Activated T-helper 2 cell treated with anti-CD3 and anti-CD28 coated beads, Interferon-gamma antibody, Interleukin-2, Interleukin-4, amounts not matched to agents 10 μg/mL and 5 μg/mL and 100 μg/mL, durations not matched to agents 14 hours and 24 hours and 36 hours (primary cell): Measurements from ENCODE around the gene ATPAF2. TPM values are rescaled to one million over a fixed set of nuclear protein-coding genes. Genes with fewer than 3 reads are reported as not detected.

Source experiments
- DNase-seq: peaks from one replicate; pipeline ENCODE4 v3.0.0; 2021; ENCODE audit warnings: low spot score
- H3K27ac Mint-ChIP-seq: one replicate; pipeline ENCODE4 v1.8.0; 2021; ENCODE audit warnings: mixed read lengths
- H3K27me3 Mint-ChIP-seq: one replicate; pipeline ENCODE4 v1.8.0; 2021; ENCODE audit warnings: low read depth, mixed read lengths
- H3K36me3 Mint-ChIP-seq: one replicate; pipeline ENCODE4 v1.8.0; 2021; ENCODE audit warnings: low read depth, mixed read lengths
- H3K4me1 Mint-ChIP-seq: one replicate; pipeline ENCODE4 v1.8.0; 2021; ENCODE audit warnings: low read depth, mixed read lengths
- H3K4me3 Mint-ChIP-seq: one replicate; pipeline ENCODE4 v1.8.0; 2021; ENCODE audit warnings: low read depth, mild to moderate bottlenecking, moderate library complexity, mixed read lengths
- H3K9me3 Mint-ChIP-seq: one replicate; pipeline ENCODE4 v1.8.0; 2021; ENCODE audit warnings: mixed read lengths
- intact Hi-C: fragments of 100-400 bp; cut with micrococcal nuclease; formaldehyde crosslinking; loops from one replicate; pipeline ENCODE4 v1.15.1; 2023
- total RNA-seq: library from RNA; stranded (reverse); gene quantifications from 2 replicates; pipeline ENCODE4 v1.2.3, GENCODE V29; 2022

Gene ATPAF2
- total RNA-seq, 1 donor from 2014 or later = 31.3 TPM

- Mint-ChIP-seq H3K4me3 (no peak overlapping the region), H3K27ac (no peak overlapping the region), H3K4me1 (no peaks in the 10 kb centered on the region), H3K27me3 (no peaks in the 10 kb centered on the region), H3K9me3 (no peaks in the 10 kb centered on the region), H3K36me3 (no peaks in the 10 kb centered on the region)
- no peak for DNase-seq
- intact Hi-C loops = no loop called here
Observed at GRCh38 chr17:17985153-17985552, 53.8 kb downstream of the ATPAF2 start.

- no peaks in the 10 kb centered on the region for H3K4me1 Mint-ChIP-seq
- H3K27me3 Mint-ChIP-seq = no peaks in the 10 kb centered on the region
- DNase-seq = no peak
- H3K36me3 Mint-ChIP-seq = no peaks in the 10 kb centered on the region
- H3K27ac Mint-ChIP-seq = no peak overlapping the region
- intact Hi-C loops = no loop called here
- H3K9me3 Mint-ChIP-seq = no peaks in the 10 kb centered on the region
- H3K4me3 Mint-ChIP-seq = no peak overlapping the region
Observed at GRCh38 chr17:17983776-17984175, 55.2 kb downstream of the ATPAF2 start.

- Mint-ChIP-seq H3K9me3 (no peaks in the 10 kb centered on the region), H3K36me3 (no peaks in the 10 kb centered on the region)
- no peak for DNase-seq
Observed at GRCh38 chr17:17983376-17983775, 55.6 kb downstream of the ATPAF2 start.

GRCh38 chr17:17982801-17983200, 56.2 kb downstream of the ATPAF2 start:
- Mint-ChIP-seq H3K9me3 (no peaks in the 10 kb centered on the region), H3K27ac (no peak overlapping the region), H3K4me1 (no peaks in the 10 kb centered on the region)

More at GRCh38 chr17:17983376-17983775, 55.6 kb downstream of the ATPAF2 start:
- Mint-ChIP-seq H3K27me3 (no peaks in the 10 kb centered on the region), H3K4me1 (no peaks in the 10 kb centered on the region), H3K27ac (no peak overlapping the region), H3K4me3 (no peak overlapping the region)
- intact Hi-C loops = no loop called here

GRCh38 chr17:17981330-17981729, 57.6 kb downstream of the ATPAF2 start:
- Mint-ChIP-seq H3K36me3 (no peaks in the 10 kb centered on the region), H3K9me3 (no peaks in the 10 kb centered on the region), H3K4me3 (no peak overlapping the region), H3K27ac (no peak overlapping the region), H3K27me3 (no peaks in the 10 kb centered on the region), H3K4me1 (no peaks in the 10 kb centered on the region)
- intact Hi-C loops = no loop called here
- no peak for DNase-seq

More at GRCh38 chr17:17982801-17983200, 56.2 kb downstream of the ATPAF2 start:
- Mint-ChIP-seq H3K27me3 (no peaks in the 10 kb centered on the region), H3K36me3 (no peaks in the 10 kb centered on the region), H3K4me3 (no peak overlapping the region)
- DNase-seq = no peak
- intact Hi-C loops = no loop called here

- Mint-ChIP-seq H3K4me3 (no peak overlapping the region), H3K36me3 (no peaks in the 10 kb centered on the region), H3K27ac (no peak overlapping the region), H3K27me3 (no peaks in the 10 kb centered on the region), H3K4me1 (no peaks in the 10 kb centered on the region), H3K9me3 (no peaks in the 10 kb centered on the region)
- no peak for DNase-seq
- intact Hi-C loops = no loop called here
Observed at GRCh38 chr17:17979778-17980177, 59.2 kb downstream of the ATPAF2 start.

- DNase-seq = no peak
- Mint-ChIP-seq H3K27me3 (no peaks in the 10 kb centered on the region), H3K9me3 (no peaks in the 10 kb centered on the region), H3K27ac (no peak overlapping the region), H3K4me1 (peaks cover under 1% of the 10 kb centered on the region), H3K4me3 (no peak overlapping the region), H3K36me3 (no peaks in the 10 kb centered on the region)
- intact Hi-C loops = no loop called here
Observed at GRCh38 chr17:17978481-17979424, 60.2 kb downstream of the ATPAF2 start.

GRCh38 chr17:17976931-17977570, 61.9 kb downstream of the ATPAF2 start:
- Mint-ChIP-seq H3K9me3 (no peaks in the 10 kb centered on the region), H3K27ac (no peak overlapping the region), H3K4me3 (no peak overlapping the region), H3K4me1 (peaks cover 8% of the 10 kb centered on the region), H3K27me3 (no peaks in the 10 kb centered on the region), H3K36me3 (no peaks in the 10 kb centered on the region)
- intact Hi-C loops = no loop called here
- DNase-seq = no peak

GRCh38 chr17:17975436-17975835, 63.5 kb downstream of the ATPAF2 start:
- Mint-ChIP-seq H3K27me3 (no peaks in the 10 kb centered on the region), H3K27ac (no peak overlapping the region), H3K4me3 (no peak overlapping the region), H3K36me3 (no peaks in the 10 kb centered on the region), H3K4me1 (peaks cover 17% of the 10 kb centered on the region), H3K9me3 (no peaks in the 10 kb centered on the region)
- DNase-seq = no peak
- intact Hi-C loops = no loop called here

GRCh38 chr17:17972952-17973254, 66.1 kb downstream of the ATPAF2 start:
- intact Hi-C loops = loop anchor here (1.0 to 5.0 kb wide), 7 partner anchors 15 to 382 kb away; partner anchors contain the start of genes ALKBH5, ATPAF2, GID4 and PEMT

GRCh38 chr17:17972126-17972951, 66.6 kb downstream of the ATPAF2 start, which contains the start of the genes DRC3 and TOM1L2:
Gene DRC3, plus strand, starts transcription at chr17:17972862. Its CDS starts 4,737 bp downstream, at chr17:17977599.
Gene TOM1L2, minus strand, starts transcription at chr17:17972400. Its CDS starts 87 bp downstream, at chr17:17972313.
- no peaks in the 10 kb centered on the region for H3K27me3 Mint-ChIP-seq
- H3K9me3 Mint-ChIP-seq = no peaks in the 10 kb centered on the region
- H3K4me1 Mint-ChIP-seq = peaks cover 27% of the 10 kb centered on the region
- peak within 1 kb of the TSS; percentile 91 for H3K4me3 Mint-ChIP-seq
- DNase-seq = peak; percentile 100
- H3K27ac Mint-ChIP-seq = peak within 1 kb of the TSS; percentile 80
- intact Hi-C loops = loop anchor here (1.0 to 5.0 kb wide), 7 partner anchors 14 to 381 kb away; partner anchors contain the start of genes ALKBH5, ATPAF2, GID4 and PEMT
- H3K36me3 Mint-ChIP-seq = no peaks in the 10 kb centered on the region

More at GRCh38 chr17:17972952-17973254, 66.1 kb downstream of the ATPAF2 start:
- no peaks in the 10 kb centered on the region for H3K9me3 Mint-ChIP-seq
- peaks cover 25% of the 10 kb centered on the region for H3K4me1 Mint-ChIP-seq
- DNase-seq = no peak
- no peaks in the 10 kb centered on the region for H3K36me3 Mint-ChIP-seq
- H3K27me3 Mint-ChIP-seq = no peaks in the 10 kb centered on the region
- H3K4me3 Mint-ChIP-seq = peak overlapping the region; percentile 91
- H3K27ac Mint-ChIP-seq = peak overlapping the region; percentile 80

- H3K27ac Mint-ChIP-seq = peak overlapping the region; percentile 21
- no peaks in the 10 kb centered on the region for H3K36me3 Mint-ChIP-seq
- no peak for DNase-seq
- H3K9me3 Mint-ChIP-seq = no peaks in the 10 kb centered on the region
- intact Hi-C loops = loop anchor here (1.0 to 5.0 kb wide), 7 partner anchors 13 to 380 kb away; partner anchors contain the start of genes ALKBH5, ATPAF2, GID4 and PEMT
- H3K4me3 Mint-ChIP-seq = peak overlapping the region; percentile 80
- no peaks in the 10 kb centered on the region for H3K27me3 Mint-ChIP-seq
- peaks cover 34% of the 10 kb centered on the region for H3K4me1 Mint-ChIP-seq
Observed at GRCh38 chr17:17971431-17972125, 67.4 kb downstream of the ATPAF2 start.
